ENCODE data around the gene TTC31.
"Not testable (repeated sequence)": the region's sequence is repeated elsewhere in the genome, so short reads cannot be mapped to it uniquely, and the experiment has no call there.

TTC31 gene

DNA sequence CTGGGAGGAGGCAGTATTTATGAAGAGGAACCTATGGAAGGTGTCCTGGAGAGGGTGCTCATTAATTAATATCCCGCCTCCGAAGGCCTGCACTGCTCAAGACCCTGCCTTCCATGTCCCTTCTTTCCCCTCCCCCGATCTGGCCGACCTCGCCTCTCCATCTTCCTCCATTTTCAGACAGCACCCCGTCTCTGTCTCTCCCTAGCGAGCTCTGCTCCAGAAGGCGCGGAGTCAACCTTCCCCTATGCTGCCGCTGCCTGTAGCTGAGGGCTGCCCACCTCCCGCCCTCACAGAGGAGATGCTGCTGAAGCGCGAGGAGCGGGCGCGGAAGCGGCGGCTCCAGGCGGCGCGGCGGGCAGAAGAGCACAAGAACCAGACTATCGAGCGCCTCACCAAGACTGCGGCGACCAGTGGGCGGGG is 25.7 kb upstream of the TTC31 start:
- DNase-seq (ENCODE audit: low read depth in 2 of 2), result no peak

DNA sequence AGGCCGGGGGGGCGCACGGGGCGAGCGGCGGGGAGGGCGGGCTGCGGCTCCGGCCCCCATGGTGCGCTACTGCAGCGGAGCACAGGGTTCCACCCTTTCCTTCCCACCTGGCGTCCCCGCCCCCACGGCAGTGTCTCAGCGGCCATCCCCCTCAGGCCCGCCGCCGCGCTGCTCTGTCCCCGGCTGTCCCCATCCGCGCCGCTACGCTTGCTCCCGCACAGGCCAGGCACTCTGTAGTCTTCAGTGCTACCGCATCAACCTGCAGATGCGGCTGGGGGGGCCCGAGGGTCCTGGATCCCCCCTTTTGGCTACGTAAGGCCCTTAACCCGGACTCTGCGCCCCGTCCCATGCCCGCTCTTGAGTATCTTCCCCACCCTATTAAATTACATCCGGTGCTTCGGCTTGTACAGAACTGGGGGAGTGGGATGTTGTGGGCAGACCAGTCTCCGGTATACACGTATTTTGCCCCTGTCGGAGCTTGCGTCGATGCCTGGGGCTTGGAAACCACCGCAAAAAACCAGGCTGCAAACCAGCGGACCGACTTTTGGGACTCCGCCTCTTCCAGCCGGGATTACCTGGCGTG is 25.2 kb upstream of the TTC31 start:
- DNase-seq (ENCODE audit: low read depth in 2 of 2), result peak; percentile 66 to 70

DNA sequence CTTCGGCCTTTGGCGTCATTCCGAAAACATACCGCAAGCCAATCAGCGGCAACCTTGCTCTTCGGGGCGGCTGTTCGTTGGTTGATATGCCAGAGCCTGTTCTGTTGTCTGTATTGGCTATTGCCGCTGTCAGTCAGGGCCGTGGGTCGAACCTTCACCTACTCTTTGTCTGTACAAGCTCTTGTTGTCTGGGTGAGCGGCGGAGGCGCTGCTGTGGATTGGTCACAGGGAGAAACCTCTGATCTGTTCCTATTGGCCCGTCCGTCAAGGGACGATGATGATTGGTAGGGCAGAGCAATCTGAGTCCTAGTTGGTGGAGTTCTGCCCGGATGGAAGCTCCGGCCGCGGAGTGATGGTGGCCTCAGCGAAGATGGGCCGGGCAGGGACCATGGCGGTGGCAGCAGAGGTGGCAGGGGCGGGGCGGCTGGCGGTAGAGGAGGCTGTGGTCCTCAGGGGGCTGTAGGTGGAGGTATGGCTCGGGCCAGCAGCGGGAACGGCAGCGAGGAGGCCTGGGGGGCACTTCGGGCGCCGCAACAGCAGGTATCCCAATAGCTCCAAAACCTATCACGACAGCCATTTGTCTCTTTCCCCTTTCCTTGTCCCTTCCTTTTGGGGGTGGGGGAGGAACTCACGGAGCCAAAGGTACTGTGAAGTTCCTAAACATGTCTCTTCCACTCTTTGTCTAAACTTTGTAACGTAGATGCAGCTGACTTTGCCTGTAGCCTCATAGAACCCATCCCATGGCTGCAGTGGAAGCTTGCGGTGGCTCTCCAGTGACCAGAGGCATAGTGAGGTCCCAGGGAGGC is 24.5 kb upstream of the TTC31 start, which contains the start of gene WBP1:
Gene WBP1, plus strand, starts transcription at position 307 of the 806 bp plus-strand sequence. Its CDS starts 165 bp downstream, at position 472.
- DNase-seq (ENCODE audit: low read depth in 2 of 2), result peak; percentile 95 to 97

DNA sequence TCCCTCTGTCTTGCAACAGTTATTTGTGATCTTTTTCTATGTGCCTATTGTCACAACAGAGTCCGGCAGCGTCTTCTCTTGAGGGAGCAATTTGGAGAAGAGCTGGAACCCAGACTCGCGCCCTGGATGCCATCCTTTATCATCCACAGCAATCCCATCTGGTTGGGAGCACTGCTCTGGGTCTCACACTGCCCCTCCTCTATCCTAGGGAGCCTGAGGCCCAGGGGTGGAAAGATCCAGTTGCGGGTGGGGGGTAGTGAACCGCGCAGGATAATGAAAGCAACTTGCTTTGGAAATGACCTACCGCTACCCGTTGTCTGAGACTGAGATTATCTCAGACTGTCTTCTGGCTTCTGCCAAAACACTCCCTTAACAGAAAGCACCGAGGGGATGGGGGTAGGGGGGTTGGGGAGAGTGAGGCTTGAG is 23.9 kb upstream of the TTC31 start:
- no peak for DNase-seq (ENCODE audit: low read depth in 2 of 2)

DNA sequence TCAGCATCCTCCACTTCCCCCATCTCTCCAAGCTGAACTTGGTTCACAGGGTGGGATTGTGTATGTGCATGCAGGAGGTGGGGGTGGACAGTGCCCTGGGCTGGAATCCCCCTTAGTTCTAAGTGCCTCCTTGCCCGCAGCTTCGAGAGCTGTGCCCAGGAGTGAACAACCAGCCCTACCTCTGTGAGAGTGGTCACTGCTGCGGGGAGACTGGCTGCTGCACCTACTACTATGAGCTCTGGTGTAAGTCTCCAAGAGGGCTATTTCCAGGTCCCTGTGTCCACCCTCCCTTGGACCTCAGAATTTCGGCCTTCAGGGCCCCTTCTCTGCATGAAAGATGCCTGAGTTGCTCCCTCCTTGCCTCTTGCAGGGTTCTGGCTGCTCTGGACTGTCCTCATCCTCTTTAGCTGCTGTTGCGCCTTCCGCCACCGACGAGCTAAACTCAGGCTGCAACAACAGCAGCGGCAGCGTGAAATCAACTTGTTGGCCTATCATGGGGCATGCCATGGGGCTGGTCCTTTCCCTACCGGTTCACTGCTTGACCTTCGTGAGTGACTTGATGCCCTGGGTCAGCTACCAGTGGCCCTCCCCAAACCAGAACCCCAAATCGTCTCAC is 23.3 kb upstream of the TTC31 start:
- not testable (repeated sequence) for DNase-seq (ENCODE audit: low read depth in 2 of 2)

DNA sequence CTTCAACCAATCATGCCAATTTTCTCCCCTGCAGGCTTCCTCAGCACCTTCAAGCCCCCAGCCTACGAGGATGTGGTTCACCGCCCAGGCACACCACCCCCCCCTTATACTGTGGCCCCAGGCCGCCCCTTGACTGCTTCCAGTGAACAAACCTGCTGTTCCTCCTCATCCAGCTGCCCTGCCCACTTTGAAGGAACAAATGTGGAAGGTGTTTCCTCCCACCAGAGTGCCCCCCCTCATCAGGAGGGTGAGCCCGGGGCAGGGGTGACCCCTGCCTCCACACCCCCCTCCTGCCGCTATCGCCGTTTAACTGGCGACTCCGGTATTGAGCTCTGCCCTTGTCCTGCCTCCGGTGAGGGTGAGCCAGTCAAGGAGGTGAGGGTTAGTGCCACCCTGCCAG is 22.7 kb upstream of the TTC31 start:
- not testable (repeated sequence) for DNase-seq (ENCODE audit: low read depth in 2 of 2)

DNA sequence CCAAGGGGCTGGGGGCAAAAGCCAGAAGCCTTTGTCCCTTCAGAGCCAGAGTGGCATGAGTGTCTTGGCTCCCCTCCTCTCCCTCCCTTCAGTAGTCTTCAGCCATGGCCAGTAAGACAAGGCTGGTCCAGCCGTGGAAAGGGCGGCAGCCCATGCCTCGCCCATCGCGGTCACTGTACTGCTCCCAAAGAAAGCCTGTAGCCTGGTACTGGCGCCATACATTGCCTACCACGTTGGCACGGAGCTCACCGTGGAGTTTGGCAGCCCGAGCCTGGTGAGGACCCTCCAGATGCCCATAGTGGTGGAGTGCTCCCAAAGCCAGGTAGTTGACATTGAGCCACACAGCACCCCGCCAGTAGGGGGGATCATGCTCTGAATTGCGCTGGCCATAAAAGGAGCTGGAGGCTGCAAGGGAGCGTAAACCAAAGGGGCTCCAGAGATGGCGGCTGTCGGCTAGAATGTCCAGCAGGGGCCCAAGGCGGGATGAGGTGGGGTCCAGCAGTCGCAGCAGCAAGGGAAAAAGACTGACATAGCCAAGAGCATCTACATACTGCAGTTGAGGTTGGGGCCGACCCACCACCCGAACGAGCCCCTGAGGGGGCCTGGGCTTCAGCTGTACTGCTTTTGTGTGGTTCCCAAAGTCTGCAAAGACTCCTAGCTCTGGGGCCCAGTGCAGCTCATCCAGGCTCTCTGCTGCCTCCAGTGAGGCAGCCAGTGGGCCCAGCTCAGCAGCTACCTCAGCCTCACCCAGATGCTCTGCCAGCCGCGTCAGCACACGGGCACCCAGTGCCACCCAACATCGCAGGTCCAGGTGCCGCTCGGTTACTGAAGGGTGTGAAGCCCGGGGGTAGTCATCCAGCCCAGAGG is 21.5 kb upstream of the TTC31 start:
- DNase-seq (ENCODE audit: low read depth in 2 of 2), result no peak

DNA sequence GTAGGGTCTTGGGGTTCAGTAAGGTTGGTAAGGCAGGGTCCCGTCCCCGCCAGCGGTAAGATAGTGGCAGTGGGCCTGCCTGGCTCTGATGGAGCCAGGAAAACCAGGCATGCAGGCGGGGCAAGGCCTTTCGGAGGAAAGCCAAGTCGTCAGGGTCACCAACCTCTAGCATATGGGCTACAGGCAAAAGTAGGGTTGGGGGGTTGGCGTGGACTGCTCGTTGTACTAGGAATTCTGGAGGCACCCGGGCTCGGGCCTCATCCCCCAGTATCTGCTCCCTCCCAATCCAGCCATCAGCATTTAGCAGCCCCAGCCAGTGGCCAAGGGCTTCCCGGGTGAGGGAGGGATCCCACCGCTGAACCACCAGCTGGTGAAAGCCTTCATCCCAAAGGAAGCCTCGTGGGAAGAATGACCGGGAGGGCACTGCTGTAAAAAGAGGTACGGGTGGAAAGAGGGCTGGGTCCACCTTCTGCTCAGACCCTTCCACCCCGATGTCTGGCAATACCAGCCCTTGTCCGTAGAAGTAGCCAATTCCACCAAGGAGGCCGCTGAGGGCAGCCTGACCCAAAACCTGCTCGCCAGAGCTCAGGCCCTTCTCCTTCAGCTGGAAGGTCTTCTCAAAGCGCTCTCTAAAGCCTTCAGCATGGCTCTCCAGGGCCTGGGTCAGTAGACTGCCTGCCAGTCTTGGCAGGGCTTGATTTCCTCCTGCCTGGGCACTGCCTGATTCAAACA is 20.7 kb upstream of the TTC31 start:
- DNase-seq (ENCODE audit: low read depth in 2 of 2), result no peak

DNA sequence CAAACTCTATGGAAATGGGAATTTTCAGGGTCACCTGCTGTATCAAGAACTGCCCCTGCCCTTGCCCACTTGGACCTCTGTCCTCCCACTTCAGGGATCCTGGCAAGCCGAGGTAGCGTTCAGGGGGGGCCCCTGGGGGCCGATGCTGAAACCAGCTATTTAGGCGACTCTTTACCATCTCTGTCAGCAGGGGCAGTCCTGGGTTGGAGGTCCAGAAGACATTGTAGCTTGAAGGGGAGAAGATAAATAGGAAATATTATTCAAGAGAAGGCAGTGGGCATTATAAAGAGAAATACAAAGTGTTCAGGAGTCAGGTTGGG is 20.1 kb upstream of the TTC31 start:
- no peak for DNase-seq (ENCODE audit: low read depth in 2 of 2)

DNA sequence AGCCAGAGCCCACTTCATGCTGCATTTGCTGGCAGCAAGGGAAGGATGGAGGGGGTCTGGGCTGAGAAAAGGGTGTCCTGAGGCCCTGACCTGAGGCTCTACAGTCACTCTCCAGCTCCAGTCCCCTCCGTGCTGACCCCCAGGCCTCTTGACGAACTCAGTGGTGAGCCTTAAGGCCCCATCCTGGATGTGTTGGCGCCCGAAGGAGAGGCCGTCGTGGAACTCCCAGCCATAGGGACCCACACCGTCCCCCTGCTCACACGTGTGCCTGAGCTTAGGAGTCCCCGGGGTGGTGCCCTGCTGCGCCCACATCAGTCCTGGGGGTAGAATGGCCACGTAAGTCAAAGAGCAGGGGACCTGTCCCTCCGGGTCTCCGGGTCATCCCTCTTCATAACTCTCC is 18.5 kb upstream of the TTC31 start:
- no peak for DNase-seq (ENCODE audit: low read depth in 2 of 2)

DNA sequence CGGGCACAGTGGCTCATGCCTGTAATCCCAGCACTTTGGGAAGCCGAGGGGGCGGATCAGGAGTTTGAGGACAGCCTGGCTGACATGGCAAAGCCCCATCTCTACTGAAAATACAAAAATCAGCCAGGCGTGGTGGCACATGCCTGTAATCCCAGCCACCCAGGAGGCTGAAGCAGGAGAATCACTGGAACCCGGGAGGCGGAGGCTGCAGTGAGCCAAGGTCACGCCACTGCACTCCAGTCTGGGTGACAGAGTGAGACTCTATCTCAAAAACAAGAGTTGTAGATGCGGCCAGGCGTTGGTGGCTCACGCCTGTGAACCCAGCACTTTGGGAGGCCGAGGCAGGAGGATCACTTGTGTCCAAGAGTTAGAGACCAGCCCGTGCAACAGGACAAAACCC is 12.1 kb upstream of the TTC31 start:
- DNase-seq (ENCODE audit: low read depth in 2 of 2), result not testable (repeated sequence)

DNA sequence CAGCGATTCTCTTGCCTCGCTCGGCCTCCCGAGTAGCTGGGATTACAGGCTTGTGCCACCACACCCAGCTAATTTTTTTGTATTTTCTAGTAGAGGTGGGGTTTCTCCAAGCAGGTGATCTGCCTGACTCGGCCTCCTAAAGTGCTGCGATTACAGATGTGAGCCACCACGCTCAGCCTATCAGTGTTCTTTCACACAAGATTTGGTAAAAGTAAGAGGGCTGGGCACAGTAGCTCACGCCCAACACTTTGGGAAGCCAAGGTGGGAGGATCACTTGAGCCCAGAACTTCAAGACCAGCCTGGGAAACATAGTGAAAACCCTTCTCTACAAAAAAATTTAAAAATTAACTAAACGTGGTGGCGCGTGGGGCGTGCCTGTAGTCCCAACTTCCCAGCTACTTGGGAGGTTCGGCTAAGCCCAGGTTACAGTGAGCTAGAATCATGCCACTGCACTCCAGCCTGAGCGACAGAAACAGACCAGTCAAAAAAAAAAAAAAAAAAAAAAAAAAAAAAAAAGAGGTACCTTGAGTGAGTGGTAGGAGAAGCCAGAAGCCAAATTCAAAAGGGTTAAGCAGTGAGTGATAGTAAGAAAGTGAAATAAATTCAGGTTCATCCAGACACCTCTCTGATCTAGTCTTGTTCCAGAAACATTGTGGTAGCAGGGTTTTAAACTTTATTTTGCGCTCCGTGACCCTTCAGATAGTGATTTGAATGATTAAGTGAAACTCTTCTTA is 11.4 kb upstream of the TTC31 start:
- DNase-seq (ENCODE audit: low read depth in 2 of 2), result no peak

DNA sequence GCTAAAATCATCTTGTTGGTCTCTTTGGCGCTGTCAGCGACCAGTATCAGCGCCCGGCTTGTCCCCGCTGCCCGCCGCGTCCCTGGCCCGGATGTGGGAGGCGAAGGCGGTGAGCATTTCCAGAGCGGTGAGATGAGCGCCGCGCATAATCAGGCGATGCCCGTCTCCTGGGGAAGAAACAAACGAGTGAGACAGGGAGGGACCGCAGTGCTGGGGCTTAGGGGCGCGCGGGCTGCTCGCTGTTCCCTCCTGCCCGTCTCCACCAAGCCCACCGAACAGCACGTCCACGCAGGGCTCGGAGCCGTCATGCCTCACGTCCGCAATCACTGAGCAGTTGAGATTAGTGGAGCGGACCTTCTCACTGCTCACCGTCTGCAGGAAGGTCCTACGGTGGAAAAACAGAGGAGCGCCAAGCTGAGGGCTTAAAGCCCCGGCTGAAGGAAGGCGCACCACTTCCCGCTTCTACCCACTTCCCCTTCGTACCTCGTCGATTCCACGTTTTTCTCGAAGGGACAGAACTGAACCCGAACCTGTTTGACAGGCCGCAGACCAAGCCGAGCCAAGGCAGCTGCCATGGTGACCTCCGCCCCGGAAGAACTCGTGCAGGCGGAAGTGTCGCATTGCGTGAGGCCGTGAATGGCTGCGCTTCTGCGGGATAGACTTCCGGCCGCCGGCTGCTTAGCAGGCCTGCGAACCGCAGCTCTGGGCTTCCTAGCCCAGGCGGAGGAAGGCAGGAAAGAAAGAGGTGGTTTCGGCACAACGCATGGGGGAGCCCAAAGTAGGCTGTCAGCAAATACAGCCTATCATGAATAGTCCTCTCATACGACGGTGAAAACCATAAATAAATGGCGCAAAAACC is 10.6 kb upstream of the TTC31 start, which contains the start of gene MRPL53:
Gene MRPL53, minus strand, starts transcription at position 595 of the 859 bp plus-strand sequence. Its CDS starts 20 bp downstream, at position 575.
- peak; percentile 93 to 94 for DNase-seq (ENCODE audit: low read depth in 2 of 2)

DNA sequence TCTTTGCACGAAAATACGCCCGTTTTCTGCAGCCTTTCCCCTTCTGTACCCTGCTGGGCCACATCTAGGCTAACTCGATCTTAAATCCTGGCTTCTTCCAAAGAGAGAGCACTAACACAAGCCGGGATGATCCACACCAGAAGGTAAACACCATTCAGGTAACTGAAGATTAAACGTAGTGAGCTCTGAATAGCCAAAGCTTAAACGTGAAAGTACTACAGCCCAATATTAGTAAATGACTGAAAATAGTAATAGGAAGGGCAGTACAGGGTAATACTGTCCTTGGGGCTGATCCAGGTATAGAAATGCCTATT is 10.0 kb upstream of the TTC31 start:
- DNase-seq (ENCODE audit: low read depth in 2 of 2), result no peak

DNA sequence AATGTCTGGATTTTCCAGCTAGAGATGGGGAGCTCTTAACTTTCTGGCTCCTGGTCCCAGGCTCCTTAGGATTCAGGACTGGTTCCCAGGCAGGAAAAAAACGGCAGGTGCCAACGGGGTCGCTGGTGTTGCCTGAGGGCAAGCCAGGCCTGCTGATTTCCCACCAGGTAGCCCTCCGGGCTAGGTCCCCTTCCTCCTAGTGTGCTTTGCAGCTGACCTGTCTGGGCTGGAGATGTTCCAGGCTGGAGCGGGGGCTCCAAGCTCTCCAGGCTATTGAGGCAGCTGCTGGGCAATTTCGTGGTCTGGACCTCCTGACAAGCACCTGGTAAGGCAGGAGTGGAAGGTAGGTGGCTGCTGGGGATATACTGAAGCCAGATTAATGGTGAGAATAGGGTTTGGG is 8.4 kb upstream of the TTC31 start:
- DNase-seq (ENCODE audit: low read depth in 2 of 2), result no peak

DNA sequence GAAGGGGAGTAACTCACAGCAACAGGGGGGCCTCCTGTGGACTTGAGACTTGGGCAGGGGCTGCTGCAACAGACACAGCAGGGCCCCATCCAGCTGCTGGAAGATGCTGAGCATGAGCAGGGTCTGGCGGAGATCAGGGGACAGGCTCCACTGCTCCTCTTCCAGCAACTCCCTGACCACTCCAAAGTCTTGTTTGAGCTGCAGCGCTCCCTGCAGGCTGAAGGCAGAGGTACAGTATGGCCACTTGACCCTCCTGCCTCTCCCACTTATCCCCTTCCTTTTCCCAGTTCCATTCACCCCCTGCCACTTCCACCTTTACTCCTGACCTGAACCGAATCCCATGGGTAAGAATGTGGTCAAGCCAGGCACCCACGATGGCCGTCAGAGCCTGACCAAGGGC is 8.0 kb upstream of the TTC31 start:
- no peak for DNase-seq (ENCODE audit: low read depth in 2 of 2)

DNA sequence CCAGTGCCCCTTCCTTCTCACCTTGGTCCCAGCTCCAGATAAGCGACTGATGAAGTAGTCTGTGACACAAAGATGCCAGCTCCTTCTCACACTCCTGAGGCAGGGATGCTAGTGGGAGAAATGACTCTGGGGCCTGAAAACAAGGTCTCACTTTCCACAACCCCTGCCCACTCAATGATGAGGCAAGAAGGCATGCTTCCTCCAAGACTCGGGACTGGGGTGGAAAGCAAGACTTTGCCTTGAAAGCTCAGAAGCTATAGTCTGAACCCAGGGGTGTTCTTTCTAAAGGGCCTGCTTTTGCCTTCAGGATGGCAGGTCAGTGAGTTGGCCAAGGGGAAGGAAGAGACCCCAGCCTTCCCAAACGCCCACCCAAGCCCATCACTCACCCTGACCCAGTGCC is 1.4 kb upstream of the TTC31 start:
- no peak for DNase-seq (ENCODE audit: low read depth in 2 of 2)

DNA sequence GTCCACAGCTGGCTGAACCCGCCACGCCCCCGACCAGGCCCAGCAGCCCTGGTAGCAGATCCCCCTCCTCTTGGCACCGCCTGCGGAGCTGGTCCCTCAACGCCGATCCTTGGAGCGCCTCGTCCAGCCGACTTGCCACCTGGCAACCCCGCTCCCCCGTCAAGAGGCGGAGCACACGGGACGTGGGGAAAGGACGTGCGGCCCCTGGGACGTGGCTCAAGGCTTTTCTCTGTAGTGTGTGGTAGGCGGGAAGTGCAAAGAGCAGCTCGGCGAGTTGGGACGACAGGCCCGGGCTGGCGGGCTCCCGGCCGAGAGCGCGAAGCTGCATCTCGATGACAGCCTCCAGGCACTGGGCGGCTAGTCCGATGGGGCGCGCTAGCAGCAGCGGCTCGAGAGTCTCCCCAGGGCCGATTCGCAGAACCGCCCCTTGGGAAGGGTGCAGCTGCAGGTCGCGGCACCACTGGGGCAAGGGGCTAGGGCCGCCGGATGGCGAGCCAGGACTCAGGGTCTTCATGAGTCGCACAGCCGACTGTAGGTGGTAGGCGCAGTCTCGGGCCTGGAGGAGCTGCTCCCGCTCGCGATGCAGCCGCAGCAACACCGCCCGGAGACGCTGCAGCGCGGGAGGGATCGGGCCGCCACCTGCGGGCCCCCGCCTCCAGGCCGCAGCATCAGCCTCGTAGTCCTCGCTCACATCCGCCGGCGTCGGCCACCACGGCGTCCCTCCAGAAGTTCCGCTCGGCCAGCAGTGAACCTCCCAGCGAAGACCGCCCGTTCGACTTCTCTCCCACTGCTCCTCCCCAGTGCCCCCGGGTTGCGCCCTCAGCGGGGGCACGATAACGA is 700 bp upstream of the TTC31 start:
- no peak for DNase-seq (ENCODE audit: low read depth in 2 of 2)

DNA sequence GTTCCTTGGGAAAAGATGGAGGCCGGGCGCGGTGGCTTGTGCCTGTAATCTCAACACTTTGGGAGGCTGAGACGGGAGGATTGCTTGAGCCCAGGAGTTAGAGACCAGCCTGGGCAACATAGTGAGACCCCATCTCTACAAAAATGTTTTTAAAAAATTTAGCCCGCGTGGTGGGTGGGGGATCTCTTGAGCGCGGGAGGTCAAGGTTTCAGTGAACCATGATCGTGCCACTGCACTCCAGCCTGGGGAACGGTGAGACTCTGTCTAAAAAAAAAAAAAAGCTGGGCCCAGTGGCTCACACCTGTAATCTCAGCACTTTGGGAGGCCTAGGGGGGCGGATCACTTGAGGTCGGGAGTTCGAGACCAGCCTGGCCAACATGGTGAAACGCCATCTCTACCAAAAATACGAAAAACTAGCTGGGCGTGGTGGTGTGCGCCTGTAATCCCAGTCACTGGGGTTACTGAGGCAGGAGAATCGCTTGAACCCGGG is 839 bp downstream of the TTC31 start:
- not testable (repeated sequence) for DNase-seq (ENCODE audit: low read depth in 2 of 2)

All from stimulated activated CD8-positive, alpha-beta memory T cell treated with anti-CD3 and anti-CD28 coated beads, Interleukin-2, amount 100 ng/mL, for 1 hour (primary cell).